ENCODE measurements around the gene TMEM38B.

- no peak for TF ChIP-seq CTCF (IDR thresholded peaks at IDR 0.05)
- no peak for TF ChIP-seq POLR2AphosphoS5 (IDR thresholded peaks at IDR 0.05)
- no peak for TF ChIP-seq POLR2A (IDR thresholded peaks at IDR 0.05)
These were observed 11.8 kb downstream of the TMEM38B start for GRCh38 chr9:105706156-105706555.

Data from gastroesophageal sphincter (tissue), 3 donors.